ENCODE measurements around the gene RUSF1.

DNA sequence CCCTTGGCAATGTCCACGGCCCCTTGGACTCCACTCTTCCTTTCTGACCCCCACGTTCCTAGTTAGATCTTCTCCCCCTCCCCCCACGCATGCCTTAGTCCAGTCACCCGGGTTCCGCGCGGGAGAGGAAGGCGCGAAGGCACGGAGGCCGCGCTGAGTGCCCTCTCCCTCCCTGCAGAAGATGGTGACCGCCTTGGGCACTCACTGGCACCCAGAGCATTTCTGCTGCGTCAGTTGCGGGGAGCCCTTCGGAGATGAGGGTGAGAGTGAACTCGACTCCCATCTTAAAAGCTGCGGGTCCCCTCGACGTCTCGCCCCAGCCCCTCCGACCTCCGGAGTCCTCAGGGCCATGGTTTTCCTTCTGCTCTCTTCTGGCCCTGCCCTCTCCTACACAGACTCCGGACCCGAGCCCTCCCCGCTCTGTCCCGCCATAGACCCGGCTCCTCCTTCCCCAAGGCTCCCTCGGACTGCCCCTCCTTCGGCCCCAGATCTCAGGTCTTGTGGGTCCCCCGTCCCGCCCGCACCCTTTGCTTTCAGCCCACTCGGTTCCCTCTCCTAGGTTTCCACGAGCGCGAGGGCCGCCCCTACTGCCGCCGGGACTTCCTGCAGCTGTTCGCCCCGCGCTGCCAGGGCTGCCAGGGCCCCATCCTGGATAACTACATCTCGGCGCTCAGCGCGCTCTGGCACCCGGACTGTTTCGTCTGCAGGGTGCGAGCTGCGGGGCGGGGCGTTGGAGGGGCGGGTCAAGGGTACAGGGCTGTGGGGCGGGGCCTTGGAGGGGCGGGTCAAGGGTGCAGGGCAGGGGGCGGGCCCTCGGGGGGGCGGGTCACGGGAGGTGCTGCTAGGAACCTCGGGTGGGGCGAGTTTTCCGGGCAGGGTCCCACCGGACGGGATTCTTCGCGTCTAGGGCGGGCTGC lies 31.6 kb downstream of the RUSF1 start:
- TF ChIP-seq POLR2A (IDR thresholded peaks at IDR 0.05), result peak; percentile 83 to 94
- TF ChIP-seq, protein P1, sequence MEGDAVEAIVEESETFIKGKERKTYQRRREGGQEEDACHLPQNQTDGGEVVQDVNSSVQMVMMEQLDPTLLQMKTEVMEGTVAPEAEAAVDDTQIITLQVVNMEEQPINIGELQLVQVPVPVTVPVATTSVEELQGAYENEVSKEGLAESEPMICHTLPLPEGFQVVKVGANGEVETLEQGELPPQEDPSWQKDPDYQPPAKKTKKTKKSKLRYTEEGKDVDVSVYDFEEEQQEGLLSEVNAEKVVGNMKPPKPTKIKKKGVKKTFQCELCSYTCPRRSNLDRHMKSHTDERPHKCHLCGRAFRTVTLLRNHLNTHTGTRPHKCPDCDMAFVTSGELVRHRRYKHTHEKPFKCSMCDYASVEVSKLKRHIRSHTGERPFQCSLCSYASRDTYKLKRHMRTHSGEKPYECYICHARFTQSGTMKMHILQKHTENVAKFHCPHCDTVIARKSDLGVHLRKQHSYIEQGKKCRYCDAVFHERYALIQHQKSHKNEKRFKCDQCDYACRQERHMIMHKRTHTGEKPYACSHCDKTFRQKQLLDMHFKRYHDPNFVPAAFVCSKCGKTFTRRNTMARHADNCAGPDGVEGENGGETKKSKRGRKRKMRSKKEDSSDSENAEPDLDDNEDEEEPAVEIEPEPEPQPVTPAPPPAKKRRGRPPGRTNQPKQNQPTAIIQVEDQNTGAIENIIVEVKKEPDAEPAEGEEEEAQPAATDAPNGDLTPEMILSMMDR (IDR thresholded peaks at IDR 0.05), result no peak
